Adrenal gland (tissue), 12 donors: Measurements from ENCODE around the gene TBKBP1. TPM values are rescaled to one million over a fixed set of nuclear protein-coding genes. Genes with fewer than 3 reads are reported as not detected.

Experiments used
- DNase-seq, 7 donors: peaks; one replicate each; pipeline ENCODE4 v3.0.0-alpha.2; 2019 to 2020
- H3K27ac ChIP-seq, 5 donors: fragments of 200-600 bp; sonication (generic) in 4 of 5; 1 replicate in 3 of 5; 2 replicates in 2 of 5; pipeline versions ENCODE4 v1.5.1 to v1.8.0; 2016 to 2020; ENCODE audit warnings: mild to moderate bottlenecking in 1 of 5
- H3K27me3 ChIP-seq: fragments of 200-600 bp; 2 replicates; pipeline ENCODE4 v1.8.0; 2021
- H3K36me3 ChIP-seq, 2 donors: fragments of 200-600 bp; replicated peaks in 1 of 2; 1 replicate in 1 of 2; 2 replicates in 1 of 2; pipeline versions ENCODE4 v1.5.1 to v1.8.0; 2018 to 2022
- H3K4me1 ChIP-seq, 2 donors: fragments of 200-600 bp; replicated peaks in 1 of 2; 1 replicate in 1 of 2; 2 replicates in 1 of 2; pipeline versions ENCODE4 v1.5.1 to v1.8.0; 2018 to 2021
- H3K4me3 ChIP-seq, 4 donors: fragments of 200-600 bp; sonication (generic) in 3 of 4; one replicate each; pipeline ENCODE4 v1.5.1; 2016 to 2018
- H3K9me3 ChIP-seq, 3 donors: fragments of 200-600 bp; sonication (generic) in 1 of 3; replicated peaks in 1 of 3; 1 replicate in 2 of 3; 2 replicates in 1 of 3; pipeline versions ENCODE4 v1.5.1 to v1.8.0; 2016 to 2021
- POLR2A ChIP-seq, 2 donors: fragments of 450-650 bp; IDR thresholded peaks; one replicate each; pipeline ENCODE4 v1.6.1; 2017; ENCODE audit warnings: antibody characterized with exemption in 2 of 2, mild to moderate bottlenecking in 2 of 2, moderate library complexity in 1 of 2
- WGBS, 4 donors: extraction: QIAGEN DNeasy Blood & Tissue Kit in 2 of 4; methylation state at CpG; one replicate each; pipeline versions ENCODE4 v1.1.5 to v1.1.7; 2013 to 2017; 5-methylcytosine and 5-hydroxymethylcytosine counted together
- intact Hi-C, 2 donors: fragments of 100-400 bp; cut with DNase I; formaldehyde crosslinking; loops; one replicate each; pipeline versions ENCODE4 v1.14.1 to v1.15.0; 2022 to 2023
- polyA plus RNA-seq, 3 donors: library from polyadenylated mRNA; stranded (reverse); fragments of 200-250 nt in 2 of 3; fragments of 350-450 nt in 1 of 3; fragmentation: Illumina TruSeq in 1 of 3; extraction: RNeasy Lipid Tissue Mini Kit (QIAGEN cat#74804) in 1 of 3; gene quantifications; one replicate each; pipeline ENCODE4 v1.2.3, GENCODE V29; 2013 to 2014
- total RNA-seq, 9 donors: library from RNA; depleted of rRNA in 4 of 9; stranded (reverse); fragments of >200 nt in 4 of 9; fragments of 120-200 nt in 1 of 9; fragmentation: NEBNext Ultra II Directional in 1 of 9; extraction: Animal tissue kit (Norgen Biotek cat#: 25700) in 1 of 9; gene quantifications; one replicate each; pipeline versions ENCODE4 v1.1.0 to v1.2.4, GENCODE V29; 2013 to 2023
- TF ChIP-seq, protein P1 (sequence below), 6 experiments: fragments of 450-650 bp in 4 of 6; fragments of 200-600 bp in 2 of 6; sonication (generic) in 1 of 6; IDR thresholded peaks; 1 replicate in 5 of 6; 2 replicates in 1 of 6; pipeline versions ENCODE4 v1.5.1 to v1.8.0; 2016 to 2021; ENCODE audit warnings: antibody characterized with exemption in 6 of 6, mild to moderate bottlenecking in 2 of 6, moderate library complexity in 1 of 6
- donor health status: healthy with polysubstance abuse.
- donor health status: Bipolar disorder and iron deficiency.
- donor health status: DM: yes; HTN: yes; CAD: no.
- donor health status: DM: no; HTN: no; CAD: no.
- donor health status: DM: no; HTN: no; CAD: no.
- donor health status: DM: yes; HTN: yes; CAD: no.

TBKBP1 gene
- total and polyA plus RNA-seq, 12 donors: 3.9 to 63.9 (median 11.5) TPM

GRCh38 chr17:47685556-47686275, 8.2 kb upstream of the TBKBP1 start:
- no peaks in the 10 kb centered on the region for H3K27me3 ChIP-seq
- H3K4me1 ChIP-seq: peaks cover 27 to 31% of the 10 kb centered on the region in 2 donors
- peak overlapping the region in 4 of 5 donors; percentile 19 to 86 (median 54) for H3K27ac ChIP-seq
- WGBS, 4 donors: 67 to 83% (median 75%) methylated on average over 4 of the region's 4 CpGs
- no peak for DNase-seq
- peaks cover 0 to 39% of the 10 kb centered on the region in 2 donors for H3K36me3 ChIP-seq
- H3K4me3 ChIP-seq: no peak overlapping the region
- H3K9me3 ChIP-seq: no peaks in the 10 kb centered on the region
- no peak for TF ChIP-seq POLR2A (IDR thresholded peaks at IDR 0.05)
- TF ChIP-seq, protein P1, sequence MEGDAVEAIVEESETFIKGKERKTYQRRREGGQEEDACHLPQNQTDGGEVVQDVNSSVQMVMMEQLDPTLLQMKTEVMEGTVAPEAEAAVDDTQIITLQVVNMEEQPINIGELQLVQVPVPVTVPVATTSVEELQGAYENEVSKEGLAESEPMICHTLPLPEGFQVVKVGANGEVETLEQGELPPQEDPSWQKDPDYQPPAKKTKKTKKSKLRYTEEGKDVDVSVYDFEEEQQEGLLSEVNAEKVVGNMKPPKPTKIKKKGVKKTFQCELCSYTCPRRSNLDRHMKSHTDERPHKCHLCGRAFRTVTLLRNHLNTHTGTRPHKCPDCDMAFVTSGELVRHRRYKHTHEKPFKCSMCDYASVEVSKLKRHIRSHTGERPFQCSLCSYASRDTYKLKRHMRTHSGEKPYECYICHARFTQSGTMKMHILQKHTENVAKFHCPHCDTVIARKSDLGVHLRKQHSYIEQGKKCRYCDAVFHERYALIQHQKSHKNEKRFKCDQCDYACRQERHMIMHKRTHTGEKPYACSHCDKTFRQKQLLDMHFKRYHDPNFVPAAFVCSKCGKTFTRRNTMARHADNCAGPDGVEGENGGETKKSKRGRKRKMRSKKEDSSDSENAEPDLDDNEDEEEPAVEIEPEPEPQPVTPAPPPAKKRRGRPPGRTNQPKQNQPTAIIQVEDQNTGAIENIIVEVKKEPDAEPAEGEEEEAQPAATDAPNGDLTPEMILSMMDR (IDR thresholded peaks at IDR 0.05): no peak
- intact Hi-C loops: no loop called here

DNA sequence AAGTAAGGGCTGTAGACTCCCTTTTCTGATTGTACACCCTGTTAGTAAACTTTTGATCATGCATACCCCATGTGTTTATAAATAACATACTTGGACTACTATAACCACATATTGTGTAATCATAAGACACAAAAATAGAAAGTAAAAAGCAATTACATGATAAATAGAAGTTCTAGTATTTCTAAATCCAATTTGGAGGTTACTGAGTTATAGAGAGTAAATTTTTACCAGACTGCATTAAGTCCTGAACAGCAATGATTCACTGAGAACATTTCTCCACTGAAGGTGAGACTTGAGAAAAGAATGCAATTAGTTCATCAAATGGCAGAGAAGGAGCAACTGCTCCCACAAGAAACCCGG, 7.7 kb upstream of the TBKBP1 start:
- peak overlapping the region in 4 of 5 donors; percentile 19 to 86 (median 54) for H3K27ac ChIP-seq
- WGBS, 4 donors: 43 to 57% (median 47%) methylated on average over 1 of the region's 1 CpG
- intact Hi-C loops: no loop called here

GRCh38 chr17:47686664-47687327, 7.2 kb upstream of the TBKBP1 start:
- H3K9me3 ChIP-seq: no peaks in the 10 kb centered on the region
- peak overlapping the region in 4 of 5 donors; percentile 37 to 86 (median 62) for H3K27ac ChIP-seq
- peaks cover 27 to 31% of the 10 kb centered on the region in 2 donors for H3K4me1 ChIP-seq
- TF ChIP-seq POLR2A (IDR thresholded peaks at IDR 0.05): no peak
- TF ChIP-seq, protein P1 (IDR thresholded peaks at IDR 0.05): no peak
- H3K27me3 ChIP-seq: no peaks in the 10 kb centered on the region
- H3K36me3 ChIP-seq: peaks cover 0 to 29% of the 10 kb centered on the region in 2 donors
- intact Hi-C loops: no loop called here
- DNase-seq: peak in 5 of 7 donors; percentile 58 to 77 (median 68)
- H3K4me3 ChIP-seq: no peak overlapping the region
- 39 to 63% (median 50%) methylated on average over 7 of the region's 7 CpGs for WGBS, 4 donors

More for the DNA sequence above, 7.7 kb upstream of the TBKBP1 start:
- peaks cover 0 to 34% of the 10 kb centered on the region in 2 donors for H3K36me3 ChIP-seq
- no peak for DNase-seq
- H3K9me3 ChIP-seq: no peaks in the 10 kb centered on the region
- no peaks in the 10 kb centered on the region for H3K27me3 ChIP-seq
- no peak overlapping the region for H3K4me3 ChIP-seq
- H3K4me1 ChIP-seq: peaks cover 27 to 31% of the 10 kb centered on the region in 2 donors
- TF ChIP-seq POLR2A (IDR thresholded peaks at IDR 0.05): no peak
- TF ChIP-seq, protein P1 (IDR thresholded peaks at IDR 0.05): no peak

DNA sequence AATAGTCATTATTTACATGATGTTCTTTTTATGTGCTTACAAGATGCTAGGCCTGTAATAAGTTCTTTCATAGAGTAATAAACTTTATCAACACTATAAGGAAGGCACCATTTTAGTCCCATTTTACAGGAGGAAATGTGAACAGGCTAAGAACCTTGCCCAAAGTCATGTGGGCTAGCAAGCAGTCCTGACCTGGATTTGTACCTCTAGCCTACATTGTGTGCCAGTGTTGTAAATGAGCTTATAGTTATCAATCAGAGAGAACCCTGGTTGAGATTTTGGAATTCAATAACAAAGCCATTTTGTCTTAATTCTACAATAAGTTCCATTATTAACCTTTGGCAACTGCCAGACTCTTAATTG, 6.7 kb upstream of the TBKBP1 start:
- H3K36me3 ChIP-seq: peaks cover 0 to 23% of the 10 kb centered on the region in 2 donors

More for the DNA sequence above, 6.7 kb upstream of the TBKBP1 start:
- Histone ChIP-seq H3K27ac (peak overlapping the region in 4 of 5 donors; percentile 37 to 86 (median 62)), H3K9me3 (no peaks in the 10 kb centered on the region), H3K27me3 (no peaks in the 10 kb centered on the region), H3K4me1 (peaks cover 27 to 31% of the 10 kb centered on the region in 2 donors), H3K4me3 (no peak overlapping the region)
- no peak for TF ChIP-seq POLR2A (IDR thresholded peaks at IDR 0.05)
- TF ChIP-seq, protein P1 (IDR thresholded peaks at IDR 0.05): no peak
- intact Hi-C loops: no loop called here
- DNase-seq: no peak
